Posterior vena cava (tissue), 2 donors: Measurements from ENCODE around the gene MAP3K5. TPM values are rescaled to one million over a fixed set of nuclear protein-coding genes. Genes with fewer than 3 reads are reported as not detected.
"Not testable (repeated sequence)": the region's sequence is repeated elsewhere in the genome, so short reads cannot be mapped to it uniquely, and the experiment has no call there.

Experiments used
- DNase-seq: peaks from one replicate; pipeline ENCODE4 v3.0.0-alpha.2; 2020; ENCODE audit warnings: low spot score
- intact Hi-C, 2 donors: fragments of 100-400 bp; cut with DNase I; formaldehyde crosslinking; loops; one replicate each; pipeline versions ENCODE4 v1.14.1 to v1.14.2; 2022 to 2023
- total RNA-seq, 2 donors: library from RNA; stranded (reverse); fragmentation: NEBNext Ultra II Directional; extraction: Animal tissue kit (Norgen Biotek cat#: 25700); gene quantifications; one replicate each; pipeline ENCODE4 v1.2.1, GENCODE V29; 2021
- donor health status: DM: yes; HTN: yes; CAD: no.
- donor health status: DM: yes; HTN: yes; CAD: no.

The MAP3K5 gene
- total RNA-seq, 2 donors from 2014 or later: 15.0 to 16.4 TPM

DNA sequence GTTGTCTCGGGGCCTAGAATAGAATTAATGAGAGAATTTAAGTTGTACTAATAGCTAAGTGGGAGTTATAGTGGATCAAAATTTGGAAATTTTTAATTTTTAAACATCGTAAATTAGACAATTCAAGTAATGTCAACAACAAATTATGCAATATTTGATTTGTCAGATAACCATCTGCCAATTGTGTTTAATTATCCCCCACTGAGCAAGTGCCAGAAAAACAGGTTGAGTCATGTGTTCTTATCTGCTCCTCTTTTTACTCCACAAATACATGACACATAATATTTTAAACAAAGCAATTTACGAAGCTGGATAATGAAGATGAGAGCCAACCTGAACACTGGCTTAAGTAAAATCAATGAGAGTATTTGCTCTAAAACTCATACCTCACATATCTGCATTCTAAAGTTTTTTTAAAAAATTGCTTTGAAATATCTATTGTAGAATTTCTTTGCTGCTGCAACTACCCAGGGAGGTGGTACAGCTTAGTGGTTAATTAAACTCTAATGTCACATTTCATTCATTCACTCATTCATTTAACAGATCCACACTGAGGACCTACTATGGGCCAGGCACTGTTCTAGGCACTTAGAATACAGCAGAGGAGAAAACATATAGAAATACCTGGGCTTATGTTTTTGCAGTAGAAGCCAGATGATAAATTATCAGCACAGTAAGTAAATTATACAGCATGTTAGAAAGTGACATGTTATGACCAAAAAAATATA is 184.9 kb downstream of the MAP3K5 start:
- intact Hi-C loops: no loop called here
- no peak for DNase-seq

DNA sequence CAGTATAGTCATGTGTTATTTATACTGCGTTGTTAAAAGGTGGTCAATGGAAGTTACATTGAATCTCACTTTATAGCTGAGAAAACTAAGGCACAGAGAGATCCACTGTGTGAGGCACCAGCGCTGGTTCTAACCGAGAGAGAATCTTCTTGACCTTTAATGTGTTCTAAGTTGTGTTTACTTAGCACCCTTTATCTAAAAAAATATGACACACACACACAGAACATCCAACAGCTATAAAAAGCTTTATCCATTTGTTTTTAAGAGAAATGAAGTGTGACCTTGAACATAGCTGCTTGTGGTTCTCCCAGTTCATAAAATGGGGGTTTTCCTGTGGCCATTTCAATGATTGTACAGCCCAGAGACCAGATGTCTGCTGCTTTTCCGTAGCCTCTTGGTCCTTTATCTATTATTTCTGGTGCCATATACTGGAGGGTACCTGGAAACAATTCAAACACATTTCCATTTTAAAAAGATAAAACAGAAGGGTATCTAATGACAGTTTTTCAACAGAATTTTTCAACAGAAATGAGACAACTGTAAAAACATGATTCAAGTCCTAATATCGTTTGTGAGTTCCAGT is 187.3 kb downstream of the MAP3K5 start:
- intact Hi-C loops: no loop called here

DNA sequence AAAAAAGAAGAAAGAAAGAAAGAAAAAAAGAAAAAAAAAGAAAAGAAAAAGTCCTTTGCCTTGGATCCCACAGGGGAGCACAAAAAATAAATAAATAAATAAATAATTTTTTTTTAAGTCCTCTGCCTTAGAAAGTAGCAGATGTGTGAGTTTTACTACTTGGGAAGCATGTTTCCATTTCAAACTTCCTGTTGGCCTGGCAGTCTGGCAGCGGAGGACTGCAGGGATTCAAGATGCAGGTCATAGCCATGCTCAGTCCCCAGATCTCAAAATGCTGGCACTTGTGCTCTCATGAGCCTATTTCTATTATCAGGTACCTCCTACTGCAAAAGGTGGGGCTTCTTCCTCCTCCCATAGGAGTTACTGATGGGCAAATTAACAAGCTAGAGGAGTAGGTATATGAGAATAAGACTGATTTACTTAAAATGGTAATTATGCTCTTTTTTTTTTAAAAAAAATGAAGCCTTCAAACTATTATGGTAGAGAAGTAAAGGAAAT is 187.9 kb downstream of the MAP3K5 start:
- DNase-seq: no peak
- intact Hi-C loops: no loop called here

More for the DNA sequence above, 187.3 kb downstream of the MAP3K5 start:
- no peak for DNase-seq

DNA sequence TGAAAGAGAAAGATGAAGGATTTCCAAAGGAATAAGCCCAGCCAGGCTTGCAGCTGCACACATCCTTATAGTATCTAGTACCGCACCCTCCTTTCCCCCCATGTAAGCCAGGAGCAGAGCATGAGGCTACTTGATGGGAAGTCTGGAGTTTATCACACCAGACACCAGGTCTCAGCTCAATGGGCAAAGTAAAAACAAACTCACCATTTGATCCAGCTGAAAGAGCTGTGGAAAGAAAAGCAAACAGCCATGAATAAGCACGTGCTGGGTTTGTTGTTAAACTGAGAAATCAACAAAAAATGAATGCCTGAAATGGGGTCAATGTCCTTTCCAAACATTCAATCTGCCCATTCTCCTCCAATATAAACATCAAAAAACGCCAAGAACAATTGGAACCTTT is 191.5 kb downstream of the MAP3K5 start:
- DNase-seq: no peak
- intact Hi-C loops: no loop called here

DNA sequence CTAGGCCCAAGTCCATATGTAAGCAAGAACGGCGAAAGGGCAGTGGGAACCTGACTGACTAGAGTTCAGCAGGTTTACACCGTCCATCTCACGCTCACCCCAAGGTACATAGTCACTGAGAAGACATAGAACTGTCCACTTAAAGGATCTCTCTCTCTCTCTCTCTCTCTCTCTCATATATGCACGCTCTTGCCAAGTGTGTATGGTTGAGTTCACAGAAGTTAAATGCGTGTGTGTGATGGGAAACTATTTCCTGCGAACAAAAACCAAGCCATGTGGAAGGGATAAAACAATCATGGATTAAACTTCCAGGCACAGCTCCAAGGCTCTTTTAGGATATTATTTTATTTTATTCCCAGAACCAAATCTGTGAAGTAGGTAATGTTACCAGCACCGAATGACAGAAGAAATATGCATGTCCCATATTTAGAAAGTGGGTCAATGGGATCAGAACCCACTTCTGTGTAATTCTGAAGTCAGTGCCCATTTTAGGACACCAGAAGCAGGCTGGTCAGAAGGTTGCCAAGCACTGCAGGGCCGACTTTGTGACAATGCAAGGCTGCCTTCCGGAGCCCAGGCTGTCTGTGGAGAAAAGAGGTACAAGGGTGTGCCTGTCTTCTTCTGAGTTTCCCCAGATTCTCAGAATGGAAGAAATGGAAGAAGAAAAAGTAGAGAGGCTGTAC is 192.8 kb downstream of the MAP3K5 start:
- intact Hi-C loops: no loop called here
- no peak for DNase-seq

DNA sequence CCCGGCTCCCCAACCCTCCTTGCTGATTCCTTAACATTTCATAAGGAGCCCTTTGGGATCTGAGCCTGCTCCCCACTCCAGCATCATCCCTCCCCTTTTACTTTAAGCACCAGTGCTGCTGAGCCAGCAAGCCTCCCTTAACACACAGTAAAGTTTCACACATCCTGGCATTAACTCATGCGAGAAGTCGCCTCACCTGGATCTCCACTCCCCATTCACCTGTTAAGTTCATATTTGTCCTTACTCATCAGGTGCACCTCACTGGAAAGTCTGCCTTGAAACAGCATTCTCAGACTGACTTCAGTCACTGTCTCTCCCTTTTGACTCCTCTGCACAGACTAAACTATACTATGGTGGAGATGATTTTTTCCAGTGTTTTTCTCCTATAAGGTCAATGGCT is 194.2 kb downstream of the MAP3K5 start:
- intact Hi-C loops: no loop called here
- DNase-seq: no peak

DNA sequence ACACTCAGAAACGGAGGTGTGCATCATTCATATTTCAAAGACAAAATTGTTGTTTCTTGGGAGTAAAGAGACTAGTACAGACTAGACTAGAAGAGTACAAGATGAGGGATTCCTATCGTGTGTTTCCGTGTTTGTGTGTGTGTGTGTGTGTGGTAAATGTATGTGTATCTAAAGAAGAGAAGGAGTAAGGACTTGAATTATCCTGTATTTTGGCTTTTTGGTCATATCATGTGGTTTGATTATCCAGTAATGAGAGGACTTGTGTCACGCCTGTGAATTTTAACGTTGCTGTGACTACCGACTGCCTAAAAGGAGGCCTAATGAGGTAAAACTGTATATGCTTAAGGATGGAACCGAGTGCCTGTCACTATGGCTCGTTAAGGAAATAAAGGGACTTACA is 197.6 kb downstream of the MAP3K5 start:
- intact Hi-C loops: no loop called here
- no peak for DNase-seq

DNA sequence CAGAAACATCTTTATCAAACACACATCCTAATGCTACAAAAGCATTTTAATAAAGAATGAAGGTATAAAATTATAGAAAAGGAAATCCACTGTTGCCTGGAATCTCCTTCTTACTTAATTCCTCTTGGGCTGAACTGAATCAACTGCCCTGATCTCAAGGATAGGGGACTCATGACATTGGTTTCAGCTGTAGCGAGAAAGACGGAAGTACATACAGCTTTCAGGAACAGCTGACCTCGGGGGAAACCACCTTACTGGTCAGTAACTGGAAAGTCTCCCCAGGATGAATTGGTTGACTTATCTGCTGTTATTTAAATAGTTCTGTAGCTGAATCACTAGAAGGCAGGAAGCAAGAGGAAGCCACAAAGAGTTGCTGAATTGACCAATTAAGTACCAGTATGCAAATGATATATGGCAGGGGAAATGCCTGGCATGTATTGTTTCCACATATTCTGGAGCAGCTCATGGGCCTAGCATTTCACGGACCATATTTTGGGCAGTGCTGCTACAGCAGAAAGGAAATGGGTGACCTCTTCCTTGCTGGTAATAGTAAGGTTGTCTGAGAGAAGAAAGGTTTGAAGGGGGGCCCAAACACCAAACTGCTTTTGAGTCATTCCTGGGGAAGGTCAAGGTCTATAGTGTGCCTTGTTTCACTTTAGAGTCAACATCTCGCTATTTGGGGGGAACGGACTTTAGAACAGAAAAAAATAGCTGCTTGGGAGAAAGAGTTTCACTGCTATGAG is 198.4 kb downstream of the MAP3K5 start:
- DNase-seq: no peak
- intact Hi-C loops: no loop called here

DNA sequence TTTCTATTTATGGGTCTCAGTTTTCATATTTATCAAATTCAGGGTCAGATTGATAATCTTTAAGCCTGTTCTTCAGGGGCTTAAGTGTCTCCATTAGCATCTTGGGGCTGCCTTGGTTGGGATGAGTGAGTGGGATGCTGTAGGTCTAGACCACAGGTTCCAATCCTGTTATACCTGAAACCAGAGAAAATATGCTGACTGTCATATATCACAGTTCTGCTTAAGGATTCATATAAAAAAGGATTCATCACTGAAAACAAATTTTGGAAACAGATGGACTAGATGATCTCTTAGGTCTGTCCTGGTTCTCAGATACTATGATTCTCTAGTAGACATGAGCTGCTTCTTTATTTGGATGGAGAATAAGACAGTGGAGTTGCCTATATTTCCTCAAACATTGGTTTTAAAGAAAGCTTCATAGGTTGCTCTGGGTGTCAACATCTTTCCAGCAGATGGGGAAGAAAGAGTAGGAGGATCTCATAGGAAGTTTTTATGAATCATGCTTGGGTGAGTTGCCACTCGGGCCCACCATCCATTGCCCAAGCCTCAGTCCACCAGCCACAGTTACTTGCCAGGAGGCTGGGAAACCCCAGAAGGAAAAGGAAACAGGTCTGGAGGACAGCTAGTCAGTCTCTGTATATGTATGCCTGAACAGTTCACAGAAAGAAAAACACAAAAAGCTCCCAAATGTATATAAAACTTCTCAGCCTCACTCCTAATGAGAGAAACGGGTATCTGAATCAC is 199.2 kb downstream of the MAP3K5 start:
- intact Hi-C loops: no loop called here

DNA sequence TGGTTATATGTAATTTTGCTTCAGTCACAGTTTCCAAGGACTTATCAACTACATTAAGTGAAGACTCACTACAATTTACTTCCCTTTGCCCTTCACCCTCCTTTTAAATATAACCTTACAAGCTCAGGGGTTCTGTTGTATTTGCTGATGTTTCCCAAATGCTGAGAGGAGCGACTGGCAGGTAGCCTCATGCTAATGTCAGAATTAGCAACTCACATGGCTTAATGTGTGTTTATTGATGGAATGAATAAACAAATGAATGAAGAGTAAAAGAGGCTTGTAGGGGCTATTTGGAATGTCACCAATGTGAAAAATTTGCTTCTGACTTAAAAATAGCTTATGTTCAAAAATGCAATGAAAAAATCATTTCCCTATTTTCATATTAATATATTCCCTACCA is 200.7 kb downstream of the MAP3K5 start:
- DNase-seq: no peak
- intact Hi-C loops: no loop called here

More for the DNA sequence above, 199.2 kb downstream of the MAP3K5 start:
- no peak for DNase-seq

DNA sequence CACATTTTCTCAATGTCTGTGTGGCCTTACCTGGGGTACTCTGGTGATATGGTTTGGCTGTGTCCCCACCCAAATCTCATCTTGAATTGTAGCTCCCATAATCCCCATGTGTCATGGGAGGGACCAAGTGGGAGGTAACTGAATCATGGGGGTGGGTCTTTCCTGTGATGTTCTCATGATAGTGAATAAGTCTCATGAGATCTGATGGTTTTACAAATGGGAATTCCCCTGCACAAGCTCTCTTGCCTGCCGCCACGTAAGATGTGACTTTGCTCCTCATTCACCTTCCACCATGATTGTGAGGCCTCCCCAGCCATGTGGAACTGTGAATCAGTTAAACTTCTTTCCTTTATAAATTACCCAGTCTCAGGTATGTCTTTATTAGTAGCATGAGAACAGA is 201.4 kb downstream of the MAP3K5 start:
- intact Hi-C loops, DNase-seq: not testable (repeated sequence)

DNA sequence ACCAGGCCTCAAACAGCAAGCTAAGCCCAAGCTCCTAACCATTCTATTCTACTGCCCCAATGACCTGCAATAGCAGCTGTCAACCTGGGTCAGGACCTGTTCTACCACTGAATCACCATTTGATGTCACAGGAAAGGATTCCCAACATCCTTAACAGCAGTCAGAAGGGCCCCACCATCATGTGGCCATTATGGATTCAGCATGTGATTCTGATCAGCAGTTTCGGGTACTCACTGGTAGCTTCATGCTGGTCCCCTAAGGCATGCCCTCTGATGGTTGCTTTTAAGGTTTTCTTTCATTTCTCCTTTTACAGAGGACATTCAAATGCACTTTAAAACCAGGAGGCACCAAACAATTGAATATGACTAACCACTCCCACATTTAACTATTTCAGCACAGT is 204.8 kb downstream of the MAP3K5 start:
- intact Hi-C loops: loop anchor here in 1 of 2 donors (10.0 kb wide), 1 partner anchor 207 kb away; the partner anchor contains the start of gene MAP3K5
- no peak for DNase-seq

DNA sequence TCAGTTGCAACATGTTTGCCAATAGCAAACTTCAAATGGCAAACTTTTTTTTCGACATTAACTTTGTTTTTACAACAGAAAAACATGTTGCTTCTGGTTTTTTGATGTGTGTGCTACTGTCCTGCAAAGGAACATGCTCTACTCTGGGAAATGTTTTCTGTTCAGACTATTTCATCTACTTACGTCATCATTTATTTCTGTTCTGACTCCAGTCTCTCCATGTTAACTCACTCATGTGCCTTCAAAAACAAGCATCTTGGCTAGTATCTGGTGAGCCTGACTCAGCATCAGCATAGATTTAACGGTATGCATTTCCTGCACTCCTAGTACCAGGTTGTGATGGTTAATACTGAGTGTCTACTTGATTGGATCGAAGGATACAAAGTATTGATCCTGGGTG is 206.0 kb downstream of the MAP3K5 start:
- no peak for DNase-seq
- intact Hi-C loops: loop anchor here in 1 of 2 donors (10.0 kb wide), 1 partner anchor 209 kb away; the partner anchor contains the start of gene MAP3K5

DNA sequence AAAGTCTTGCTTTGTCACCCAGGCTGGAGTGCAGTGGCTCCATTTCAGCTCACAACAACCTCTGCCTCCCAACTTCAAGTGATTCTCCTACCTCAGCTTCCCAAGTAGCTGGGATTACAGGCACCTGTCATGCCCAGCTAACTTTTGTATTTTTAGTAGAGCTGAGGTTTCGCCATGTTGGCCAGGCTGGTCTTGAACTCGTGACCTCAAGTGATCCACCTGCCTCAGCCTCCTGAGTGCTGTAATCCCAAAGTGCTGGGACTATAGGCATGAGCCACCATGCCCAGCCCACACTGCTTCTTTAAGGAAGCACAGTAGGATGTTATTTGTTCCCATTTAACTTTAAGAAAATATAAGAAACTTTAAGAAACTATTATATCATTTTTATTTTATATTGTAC is 206.8 kb downstream of the MAP3K5 start:
- intact Hi-C loops: loop anchor here in 1 of 2 donors (10.0 kb wide), 1 partner anchor 209 kb away; the partner anchor contains the start of gene MAP3K5
- DNase-seq: not testable (repeated sequence)

DNA sequence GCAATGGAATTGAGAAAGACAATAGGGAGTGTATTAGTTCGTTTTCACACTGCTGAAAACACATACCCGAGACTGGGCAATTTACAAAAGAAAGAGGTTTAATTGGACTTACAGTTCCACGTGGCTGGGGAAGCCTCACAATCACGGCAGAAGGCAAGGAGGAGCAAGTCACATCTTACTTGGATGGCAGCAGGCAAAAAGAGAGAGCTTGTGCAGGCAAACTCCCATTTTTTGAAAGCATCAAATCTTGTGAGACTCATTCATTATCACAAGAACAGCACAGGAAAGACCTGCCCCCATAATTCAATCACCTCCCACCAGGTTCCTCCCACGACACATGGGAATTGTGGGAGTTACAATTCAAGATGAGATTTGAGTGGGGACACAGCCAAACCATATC is 208.0 kb downstream of the MAP3K5 start:
- not testable (repeated sequence) for DNase-seq
- intact Hi-C loops: loop anchor here (5.0 to 10.0 kb wide), 2 partner anchors 208 to 211 kb away; partner anchors contain the start of gene MAP3K5 (in 2 of the 2)

DNA sequence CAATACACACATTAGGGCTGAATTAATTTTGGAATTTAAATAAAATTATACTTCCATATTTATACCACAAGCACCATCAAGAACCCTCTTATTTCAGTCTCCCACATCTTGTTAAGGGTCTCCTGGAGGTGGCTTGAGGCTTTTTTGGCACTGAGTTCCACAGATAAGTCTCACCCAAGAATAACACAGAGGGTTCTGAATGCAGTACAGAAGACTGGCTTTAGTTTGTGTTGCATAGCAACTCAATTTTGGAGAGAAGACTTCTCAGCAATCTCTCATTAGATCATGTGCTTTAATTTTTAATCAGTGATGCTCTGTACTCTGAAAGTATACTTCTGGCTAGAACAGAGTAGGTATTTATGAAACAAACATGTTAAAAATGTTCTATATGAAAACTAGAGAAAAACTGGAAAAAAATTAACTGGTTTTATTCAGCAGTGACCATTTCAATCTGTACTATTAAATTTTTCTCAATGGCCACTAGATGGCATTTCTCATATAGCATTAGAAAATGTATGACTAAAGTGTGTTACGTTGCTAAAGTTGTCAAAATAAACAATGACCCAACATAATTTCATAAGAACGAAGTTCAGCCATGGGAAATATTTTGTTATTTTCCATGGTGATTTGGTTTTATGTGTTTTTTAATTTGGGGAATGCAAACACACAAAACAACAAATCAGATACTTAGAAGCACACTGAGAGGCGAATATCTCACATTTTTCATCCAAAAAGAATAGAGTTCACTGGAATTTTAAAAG is 209.4 kb downstream of the MAP3K5 start:
- intact Hi-C loops: loop anchor here (5.0 to 10.0 kb wide), 2 partner anchors 209 to 212 kb away; partner anchors contain the start of gene MAP3K5 (in 2 of the 2)
- DNase-seq: no peak

DNA sequence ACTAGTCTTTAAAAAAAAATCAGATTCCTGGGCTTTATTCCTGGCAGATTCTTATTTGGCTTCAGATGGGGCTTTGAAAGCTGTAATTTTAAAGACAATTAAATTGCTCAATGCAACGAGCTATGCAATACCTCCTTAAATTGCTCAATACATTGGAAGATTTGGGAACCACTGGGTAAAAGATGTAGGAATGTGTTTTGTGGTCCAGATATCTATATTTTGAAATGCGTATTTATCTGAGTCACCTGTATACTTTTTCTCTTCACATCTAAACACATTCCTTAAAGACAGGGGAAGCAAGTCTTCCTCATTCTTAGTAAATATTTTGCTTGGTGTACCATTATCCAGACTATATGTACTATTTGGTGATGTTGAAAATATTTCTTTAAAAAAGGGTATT is 212.5 kb downstream of the MAP3K5 start:
- no peak for DNase-seq
- intact Hi-C loops: loop anchor here (5.0 to 10.0 kb wide), 2 partner anchors 213 to 215 kb away; partner anchors contain the start of gene MAP3K5 (in 2 of the 2)

DNA sequence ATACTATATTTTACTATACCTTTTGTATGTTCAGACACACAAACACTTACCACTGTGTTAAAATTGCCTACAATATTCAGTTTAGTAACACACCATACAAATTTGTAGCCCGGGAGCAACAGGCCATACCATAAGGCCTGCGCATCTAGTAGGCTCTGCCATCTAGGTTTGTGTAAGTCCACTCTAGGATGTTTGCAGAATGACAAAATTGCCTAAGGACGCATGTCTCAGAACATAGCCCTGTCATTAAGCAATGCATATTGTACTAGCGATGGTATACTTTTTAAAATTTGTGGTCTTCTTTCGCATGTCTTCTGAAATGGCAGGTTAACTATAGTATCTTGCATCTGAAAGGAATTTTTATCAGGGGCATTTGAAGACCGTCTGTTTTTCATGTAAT is 215.5 kb downstream of the MAP3K5 start:
- DNase-seq: no peak
- intact Hi-C loops: no loop called here
